ENCODE data around the gene OSBPL6.

DNA sequence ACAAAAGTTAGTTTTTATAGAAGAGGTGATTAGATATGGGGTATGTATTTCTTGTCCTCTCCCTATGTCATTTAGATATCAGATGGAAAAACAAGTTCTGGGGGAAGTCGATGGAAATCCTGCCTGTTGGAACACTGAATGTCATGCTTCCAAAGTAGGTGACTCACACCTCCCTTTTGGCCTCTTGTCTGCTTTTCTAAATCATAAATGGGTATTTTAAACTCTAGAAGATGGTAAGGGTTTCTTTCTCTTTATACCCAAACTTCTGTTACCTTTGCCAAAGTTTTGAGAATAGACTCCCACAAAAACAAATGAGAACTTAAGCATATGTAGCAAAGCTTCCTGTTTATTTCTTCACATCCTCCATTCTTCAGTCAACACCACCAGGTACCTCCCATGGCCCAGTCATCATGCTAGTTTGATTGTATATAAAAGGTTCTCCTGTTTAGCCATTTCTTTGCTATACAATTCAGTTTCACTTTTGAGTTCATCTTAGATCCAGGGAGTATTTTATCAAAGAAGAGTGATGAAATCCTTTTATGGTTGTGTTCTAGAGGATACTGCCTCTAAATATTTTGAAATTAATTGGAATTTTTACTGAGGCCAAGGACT, 192.8 kb downstream of the OSBPL6 start:
- TF ChIP-seq PPARA (CRISPR knock-in tag; IDR thresholded peaks at IDR 0.05; ENCODE audit: borderline replicate concordance) (no peak), CREB5 (CRISPR knock-in tag; IDR thresholded peaks at IDR 0.05; ENCODE audit: low read depth) (no peak), ZC3H10 (CRISPR knock-in tag; IDR thresholded peaks at IDR 0.05) (no peak), ZFP3 (CRISPR knock-in tag; IDR thresholded peaks at IDR 0.05) (no peak), ARNTL (CRISPR knock-in tag; IDR thresholded peaks at IDR 0.05; ENCODE audit: borderline replicate concordance, low read depth) (no peak), OSR1 (CRISPR knock-in tag; IDR thresholded peaks at IDR 0.05) (no peak)
- TF ChIP-seq, protein P1, sequence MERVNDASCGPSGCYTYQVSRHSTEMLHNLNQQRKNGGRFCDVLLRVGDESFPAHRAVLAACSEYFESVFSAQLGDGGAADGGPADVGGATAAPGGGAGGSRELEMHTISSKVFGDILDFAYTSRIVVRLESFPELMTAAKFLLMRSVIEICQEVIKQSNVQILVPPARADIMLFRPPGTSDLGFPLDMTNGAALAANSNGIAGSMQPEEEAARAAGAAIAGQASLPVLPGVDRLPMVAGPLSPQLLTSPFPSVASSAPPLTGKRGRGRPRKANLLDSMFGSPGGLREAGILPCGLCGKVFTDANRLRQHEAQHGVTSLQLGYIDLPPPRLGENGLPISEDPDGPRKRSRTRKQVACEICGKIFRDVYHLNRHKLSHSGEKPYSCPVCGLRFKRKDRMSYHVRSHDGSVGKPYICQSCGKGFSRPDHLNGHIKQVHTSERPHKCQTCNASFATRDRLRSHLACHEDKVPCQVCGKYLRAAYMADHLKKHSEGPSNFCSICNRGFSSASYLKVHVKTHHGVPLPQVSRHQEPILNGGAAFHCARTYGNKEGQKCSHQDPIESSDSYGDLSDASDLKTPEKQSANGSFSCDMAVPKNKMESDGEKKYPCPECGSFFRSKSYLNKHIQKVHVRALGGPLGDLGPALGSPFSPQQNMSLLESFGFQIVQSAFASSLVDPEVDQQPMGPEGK (CRISPR knock-in tag; IDR thresholded peaks at IDR 0.05; ENCODE audit: borderline replicate concordance) = no peak
- TF ChIP-seq, protein P2, sequence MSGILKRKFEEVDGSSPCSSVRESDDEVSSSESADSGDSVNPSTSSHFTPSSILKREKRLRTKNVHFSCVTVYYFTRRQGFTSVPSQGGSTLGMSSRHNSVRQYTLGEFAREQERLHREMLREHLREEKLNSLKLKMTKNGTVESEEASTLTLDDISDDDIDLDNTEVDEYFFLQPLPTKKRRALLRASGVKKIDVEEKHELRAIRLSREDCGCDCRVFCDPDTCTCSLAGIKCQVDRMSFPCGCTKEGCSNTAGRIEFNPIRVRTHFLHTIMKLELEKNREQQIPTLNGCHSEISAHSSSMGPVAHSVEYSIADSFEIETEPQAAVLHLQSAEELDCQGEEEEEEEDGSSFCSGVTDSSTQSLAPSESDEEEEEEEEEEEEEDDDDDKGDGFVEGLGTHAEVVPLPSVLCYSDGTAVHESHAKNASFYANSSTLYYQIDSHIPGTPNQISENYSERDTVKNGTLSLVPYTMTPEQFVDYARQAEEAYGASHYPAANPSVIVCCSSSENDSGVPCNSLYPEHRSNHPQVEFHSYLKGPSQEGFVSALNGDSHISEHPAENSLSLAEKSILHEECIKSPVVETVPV (CRISPR knock-in tag; IDR thresholded peaks at IDR 0.05) = no peak
